Measurements from ENCODE around the gene PACSIN2.

The PACSIN2 gene

DNA sequence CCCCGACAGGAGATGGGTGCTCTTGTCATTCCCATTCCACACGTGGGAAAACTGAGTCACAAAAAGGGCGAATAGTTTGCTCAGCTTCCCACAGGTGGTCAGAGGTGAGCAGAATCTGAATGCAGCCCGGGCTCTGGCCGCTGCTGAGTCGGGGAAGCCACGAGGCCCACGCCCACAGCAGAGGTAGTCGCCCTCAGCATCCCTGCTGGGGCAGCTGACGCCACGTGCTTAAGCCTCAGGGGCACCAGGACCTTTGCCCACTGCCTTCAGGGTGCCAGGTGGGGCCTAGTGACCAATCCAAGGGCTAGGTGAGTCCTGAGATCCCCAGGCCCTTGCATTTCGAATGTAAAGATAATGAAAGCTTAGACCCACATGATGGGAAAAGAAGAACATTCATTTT is 133.7 kb downstream of the PACSIN2 start:
- DNase-seq (ENCODE audit: low spot score) = no peak

DNA sequence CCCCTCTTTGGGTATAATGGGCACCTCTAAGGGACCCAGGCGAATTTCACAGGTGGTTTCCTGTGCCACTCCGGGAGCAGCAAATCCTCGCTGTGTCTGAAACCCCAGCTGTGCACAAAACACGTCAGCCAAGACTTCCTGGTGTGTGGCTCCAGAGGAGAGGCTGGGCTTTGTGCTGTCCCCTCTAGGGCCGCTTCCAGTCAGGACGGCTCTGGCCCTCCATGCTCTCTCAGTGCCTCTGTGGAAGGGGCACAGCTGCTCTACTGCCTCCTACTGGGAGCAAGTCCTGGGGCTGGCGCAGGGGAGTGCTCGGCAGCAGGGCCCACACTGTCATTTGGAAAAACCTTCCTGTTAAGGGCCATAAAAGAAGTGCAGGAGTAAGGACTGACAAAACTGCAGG is 134.1 kb downstream of the PACSIN2 start:
- no peak for DNase-seq (ENCODE audit: low spot score)

GRCh38 chr22:42879371-42880021 is 135.5 kb downstream of the PACSIN2 start:
- DNase-seq (ENCODE audit: low spot score) = no peak

GRCh38 chr22:42878561-42879305 is 136.2 kb downstream of the PACSIN2 start:
- no peak for DNase-seq (ENCODE audit: low spot score)

DNA sequence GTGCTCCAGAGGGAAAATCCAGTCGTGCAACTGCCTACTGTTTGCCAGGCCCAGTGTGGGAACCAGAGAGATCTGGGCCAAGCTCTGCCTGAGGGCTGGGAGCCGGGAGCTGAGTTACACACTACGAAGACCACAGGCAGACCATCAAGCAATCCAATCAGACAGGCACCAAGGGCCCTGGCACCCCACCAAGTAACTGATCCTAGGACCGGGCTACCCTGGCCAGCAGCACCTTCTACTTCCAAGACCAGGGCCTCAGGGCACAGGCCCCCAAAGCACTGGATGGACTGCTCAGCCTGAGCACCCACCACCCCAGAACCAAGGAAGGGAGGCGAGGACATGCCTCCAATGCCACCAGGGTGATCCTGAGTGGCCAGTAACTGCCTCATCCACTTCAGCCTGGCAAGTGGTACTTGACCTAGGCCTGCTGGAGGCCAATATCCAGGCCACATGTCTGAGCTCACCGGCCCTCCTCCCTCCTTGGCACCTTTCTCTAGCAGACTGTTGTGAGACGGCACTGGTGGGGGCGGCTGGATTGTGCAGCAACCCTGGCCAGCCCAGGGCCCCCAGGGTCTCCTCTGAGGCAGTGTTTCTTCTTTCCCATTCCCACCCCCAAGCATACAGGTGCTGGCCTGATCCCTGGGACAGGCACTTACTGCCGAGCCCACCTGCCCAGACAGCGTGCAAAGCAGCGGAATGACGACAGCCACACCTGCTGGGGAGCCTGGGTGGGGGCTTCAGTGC is 137.2 kb downstream of the PACSIN2 start:
- DNase-seq (ENCODE audit: low spot score) = no peak

DNA sequence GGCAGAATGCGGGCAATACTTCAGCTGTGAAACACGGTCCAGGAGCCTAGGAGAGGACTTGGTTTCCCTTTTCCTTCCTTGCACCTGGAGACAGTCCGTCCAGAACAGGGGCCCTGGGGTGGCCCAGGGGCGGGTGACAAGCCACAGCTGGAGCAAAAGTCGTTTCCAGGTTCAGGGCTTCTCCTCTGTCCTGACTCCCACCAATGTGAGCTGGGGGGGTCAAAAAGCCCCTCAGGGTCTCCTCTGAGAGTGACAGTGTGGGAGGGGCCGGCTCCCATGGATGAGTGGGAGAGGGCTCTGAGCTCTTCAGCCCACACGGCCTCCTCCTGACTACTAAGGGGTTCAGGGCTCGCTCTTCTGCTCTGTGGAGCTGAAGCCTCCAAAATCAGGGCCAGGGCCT is 137.8 kb downstream of the PACSIN2 start:
- DNase-seq (ENCODE audit: low spot score) = no peak

GRCh38 chr22:42876041-42876440 is 138.9 kb downstream of the PACSIN2 start:
- DNase-seq (ENCODE audit: low spot score) = no peak

DNA sequence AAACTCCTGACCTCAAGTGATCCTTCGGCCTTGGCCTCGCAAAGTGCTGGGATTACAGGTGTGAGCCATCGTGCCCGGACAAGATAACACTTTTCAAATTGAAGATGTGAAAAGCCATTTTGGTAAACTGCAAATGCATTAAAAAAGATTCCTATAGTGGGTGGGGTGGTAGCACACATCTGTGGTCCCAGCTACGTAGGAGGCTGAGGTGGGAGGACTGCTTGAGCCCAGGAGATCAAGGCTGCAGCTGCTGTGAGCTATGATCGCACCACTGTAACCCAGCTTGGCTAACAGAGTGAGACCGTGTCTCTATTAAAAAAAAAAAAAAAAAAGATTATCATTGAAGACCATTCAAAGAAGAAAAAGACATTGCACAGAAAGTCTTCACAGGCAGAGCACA is 140.9 kb downstream of the PACSIN2 start:
- no peak for DNase-seq (ENCODE audit: low spot score)

DNA sequence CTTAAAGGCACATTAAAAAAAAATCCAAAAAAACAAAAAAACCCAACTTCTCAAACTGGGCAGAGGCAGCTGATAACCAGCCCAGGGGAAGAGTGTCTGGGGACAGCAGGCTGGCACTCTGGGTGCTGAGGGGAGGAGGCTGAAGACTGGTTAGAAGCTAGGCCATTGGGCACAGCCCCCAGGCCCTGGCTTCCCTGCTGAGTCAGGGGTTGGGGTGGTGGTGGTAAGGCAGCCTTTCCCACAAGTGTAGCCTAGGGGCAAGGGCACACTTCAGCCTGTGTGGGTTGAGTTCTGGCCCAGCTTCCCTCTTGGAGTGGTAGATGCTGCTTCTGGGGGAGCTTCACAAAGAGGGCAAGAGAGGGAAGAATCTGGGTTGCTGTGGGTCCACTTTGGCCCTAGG is 141.6 kb downstream of the PACSIN2 start:
- no peak for DNase-seq (ENCODE audit: low spot score)

DNA sequence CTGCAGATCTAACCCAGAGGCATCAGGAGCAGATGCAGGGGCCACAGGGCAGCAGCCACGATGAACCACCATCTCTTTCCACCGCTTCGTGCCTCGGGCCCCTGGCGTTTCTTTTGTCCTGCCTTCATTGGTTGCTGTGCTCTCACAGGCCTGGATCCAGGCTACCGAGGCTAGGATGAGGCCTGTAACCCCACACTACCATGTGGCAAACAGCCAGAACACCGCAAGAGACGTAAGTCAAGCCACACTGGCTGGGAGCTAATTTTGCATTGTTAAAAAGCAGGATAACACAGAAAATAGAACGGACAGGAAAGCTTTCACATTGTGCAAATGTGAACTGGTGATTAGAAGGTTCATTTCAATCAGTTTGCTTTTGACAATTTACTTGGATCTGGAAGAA is 142.1 kb downstream of the PACSIN2 start:
- DNase-seq (ENCODE audit: low spot score) = no peak

DNA sequence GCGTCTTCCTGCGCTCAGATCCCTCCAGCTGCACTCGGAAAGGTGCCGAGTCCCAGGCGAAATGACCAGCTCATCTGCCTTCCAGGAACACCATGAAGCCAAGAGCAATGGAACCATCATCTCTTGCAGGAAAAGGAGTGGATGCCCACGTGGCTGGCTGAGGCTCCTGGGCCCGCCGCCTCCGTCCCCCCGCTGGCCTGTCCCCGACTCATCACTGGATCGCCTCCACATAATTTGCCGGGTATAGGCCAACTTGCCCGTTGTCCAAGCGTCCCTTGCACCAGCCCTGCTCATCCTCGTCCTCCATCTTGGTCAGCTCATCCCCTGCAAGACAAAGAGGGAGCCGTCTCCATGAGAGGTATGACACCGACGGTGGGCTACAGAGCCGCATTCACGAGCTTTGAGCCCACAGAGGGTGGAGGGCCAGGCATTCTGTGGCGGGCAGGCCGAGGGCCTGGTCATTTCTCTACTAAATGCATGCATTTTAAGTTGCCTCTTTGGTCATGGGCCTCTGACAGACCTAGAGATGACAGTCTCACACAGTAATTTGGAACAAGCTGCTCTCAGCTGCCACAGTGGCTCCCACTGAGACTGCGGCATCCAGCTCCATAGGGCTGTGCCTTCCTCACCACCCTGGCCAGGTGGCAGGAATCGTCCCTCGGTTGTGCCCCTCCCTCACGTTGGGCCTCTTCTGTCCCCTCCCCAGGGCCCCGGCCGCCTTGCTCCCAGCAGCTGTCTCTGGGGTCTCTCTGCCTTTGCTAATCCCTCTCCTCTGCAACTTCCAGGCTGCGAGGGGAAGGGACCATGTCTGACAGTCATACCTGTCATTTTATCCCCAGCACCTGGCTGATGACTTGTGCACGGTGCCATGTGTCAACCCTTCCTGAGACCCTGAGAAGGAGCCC is 143.6 kb downstream of the PACSIN2 start:
- DNase-seq (ENCODE audit: low spot score) = no peak

- DNase-seq (ENCODE audit: low spot score) = no peak
These were observed 145.0 kb downstream of the PACSIN2 start for GRCh38 chr22:42869888-42870480.

GRCh38 chr22:42869463-42869862 is 145.5 kb downstream of the PACSIN2 start:
- no peak for DNase-seq (ENCODE audit: low spot score)

- no peak for DNase-seq (ENCODE audit: low spot score)
These were observed 146.1 kb downstream of the PACSIN2 start for GRCh38 chr22:42868751-42869251.

- DNase-seq (ENCODE audit: low spot score) = no peak
These were observed 148.8 kb downstream of the PACSIN2 start for GRCh38 chr22:42866100-42866499.

GRCh38 chr22:42865536-42865935 is 149.4 kb downstream of the PACSIN2 start:
- no peak for DNase-seq (ENCODE audit: low spot score)

DNA sequence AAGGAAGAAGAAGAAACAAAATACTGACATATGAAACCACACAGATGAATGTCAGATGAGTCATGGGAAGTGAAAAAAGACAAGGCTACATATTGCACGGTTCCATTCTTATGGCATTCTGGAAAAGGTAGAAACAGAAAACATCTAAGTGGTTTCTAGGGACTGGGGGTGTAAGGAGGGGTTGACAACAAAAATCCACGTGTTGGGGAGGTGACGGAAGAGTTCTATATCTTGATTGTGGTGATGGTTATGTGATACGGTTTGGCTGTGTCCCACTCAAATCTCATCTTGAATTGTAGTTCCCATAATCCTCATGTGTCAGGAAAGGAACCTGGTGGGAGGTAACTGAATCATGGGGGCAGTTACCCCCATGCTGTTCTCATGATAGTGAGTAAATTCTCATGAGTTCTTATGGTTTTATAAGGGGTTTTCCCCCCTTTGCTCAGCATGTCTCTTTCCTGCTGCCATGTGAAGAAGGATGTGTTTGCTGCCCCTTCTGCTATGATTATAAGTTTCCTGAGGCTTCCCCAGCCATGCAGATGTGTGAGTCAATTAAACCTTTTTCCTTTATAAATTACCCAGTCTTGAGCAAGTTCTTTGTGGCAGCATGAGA is 151.5 kb downstream of the PACSIN2 start:
- no peak for DNase-seq (ENCODE audit: low spot score)

- DNase-seq (ENCODE audit: low spot score) = no peak
These were observed 152.8 kb downstream of the PACSIN2 start for GRCh38 chr22:42862045-42862734.

DNA sequence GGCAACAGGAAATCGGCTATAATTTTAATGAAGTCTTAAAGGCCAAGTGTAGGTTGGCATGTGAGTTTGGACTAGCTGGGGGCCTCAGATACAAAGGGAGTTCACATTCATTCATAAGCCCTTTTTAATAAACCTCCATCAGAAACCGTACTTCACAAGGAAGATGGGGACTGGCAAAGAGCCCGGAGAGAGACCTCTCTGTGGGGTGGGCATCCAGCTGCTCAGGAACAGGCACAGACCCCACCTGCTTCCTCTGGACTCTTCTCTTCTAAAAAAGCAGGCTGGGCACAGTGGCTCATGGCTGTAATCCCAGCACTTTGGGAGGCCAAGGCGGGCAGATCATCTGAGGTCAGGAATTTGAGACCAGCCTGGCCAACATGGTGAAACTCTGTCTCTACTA is 154.0 kb downstream of the PACSIN2 start:
- DNase-seq (ENCODE audit: low spot score) = no peak

DNA sequence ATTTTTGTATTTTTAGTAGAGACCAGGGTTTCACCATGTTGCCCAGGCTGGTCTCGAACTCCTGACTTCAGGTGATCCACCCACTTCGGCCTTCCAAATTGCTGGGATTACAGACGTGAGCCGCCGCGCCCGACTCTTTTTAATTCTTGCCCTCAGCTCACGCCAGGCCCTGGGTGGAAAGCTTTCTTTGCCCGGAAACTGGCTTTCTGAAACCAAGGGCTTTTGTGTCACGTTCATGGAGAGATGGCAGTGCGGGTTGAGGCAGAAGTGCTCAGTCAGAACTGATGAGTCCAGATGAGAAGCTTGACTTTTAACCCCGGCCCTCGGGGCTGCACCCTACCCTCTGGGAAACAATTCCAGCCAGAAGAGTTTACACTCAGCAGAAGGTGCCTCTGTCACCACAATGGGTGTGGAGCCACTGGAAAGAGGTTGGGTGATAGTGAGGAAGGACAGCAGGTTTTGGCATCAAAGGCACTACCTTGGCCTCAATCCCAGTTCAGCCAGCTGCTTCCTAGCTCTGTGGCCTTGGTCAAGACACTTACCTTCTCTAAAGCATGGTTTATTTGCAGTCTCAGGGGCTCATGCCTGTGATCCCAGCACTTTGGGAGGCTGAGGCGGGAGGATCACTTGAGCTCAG is 157.0 kb downstream of the PACSIN2 start:
- no peak for DNase-seq (ENCODE audit: low spot score)

All from germinal center (tissue), 1 donor.